ENCODE data around the gene KNDC1.
"Not testable (repeated sequence)": the region's sequence is repeated elsewhere in the genome, so short reads cannot be mapped to it uniquely, and the experiment has no call there.

The KNDC1 gene, protein sequence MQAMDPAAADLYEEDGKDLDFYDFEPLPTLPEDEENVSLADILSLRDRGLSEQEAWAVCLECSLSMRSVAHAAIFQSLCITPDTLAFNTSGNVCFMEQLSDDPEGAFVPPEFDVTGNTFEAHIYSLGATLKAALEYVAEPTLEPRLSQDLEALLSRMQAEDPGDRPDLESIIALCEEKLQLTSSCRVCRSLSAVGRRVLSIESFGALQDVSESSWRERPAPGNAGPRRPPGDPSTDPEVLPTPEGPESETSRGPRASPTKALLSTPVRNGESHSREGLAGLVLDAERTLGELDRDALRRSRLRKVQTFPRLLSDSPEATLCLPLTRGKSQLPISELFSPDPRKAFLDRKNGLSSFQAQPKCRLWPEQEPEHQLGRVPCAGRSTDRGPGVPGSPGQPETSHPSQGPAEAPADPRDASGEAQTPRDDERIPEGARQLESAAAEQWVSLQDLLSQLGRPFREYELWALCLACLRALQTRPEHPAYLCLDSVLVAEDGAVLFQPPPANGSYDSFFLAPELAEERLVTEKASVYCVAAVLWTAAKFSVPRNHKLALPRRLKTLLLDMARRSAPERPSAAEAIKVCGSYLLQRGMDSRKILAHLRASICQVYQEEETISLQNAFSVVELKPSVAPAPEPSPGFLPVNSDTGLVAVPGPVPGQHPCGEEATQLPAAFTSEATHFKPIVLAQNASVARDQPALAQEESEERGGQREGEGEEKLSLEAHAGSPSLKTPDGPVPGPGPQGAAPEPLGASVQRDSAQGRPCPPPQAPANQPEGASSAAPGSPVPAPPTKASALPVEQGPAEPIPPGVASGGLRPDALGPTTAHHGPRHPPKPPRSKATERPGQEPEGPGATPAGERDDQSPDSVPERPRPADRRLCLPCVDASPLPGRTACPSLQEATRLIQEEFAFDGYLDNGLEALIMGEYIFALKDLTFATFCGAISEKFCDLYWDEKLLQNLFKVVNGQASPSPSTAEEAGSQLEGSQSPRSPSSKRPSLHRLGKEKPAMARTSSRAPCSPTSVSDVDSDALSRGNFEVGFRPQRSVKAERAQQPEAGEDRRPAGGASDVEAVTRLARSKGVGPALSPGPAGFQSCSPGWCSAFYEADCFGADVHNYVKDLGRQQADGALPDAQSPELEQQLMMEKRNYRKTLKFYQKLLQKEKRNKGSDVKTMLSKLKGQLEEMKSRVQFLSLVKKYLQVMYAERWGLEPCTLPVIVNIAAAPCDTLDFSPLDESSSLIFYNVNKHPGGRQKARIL (N-terminal part only)

DNA sequence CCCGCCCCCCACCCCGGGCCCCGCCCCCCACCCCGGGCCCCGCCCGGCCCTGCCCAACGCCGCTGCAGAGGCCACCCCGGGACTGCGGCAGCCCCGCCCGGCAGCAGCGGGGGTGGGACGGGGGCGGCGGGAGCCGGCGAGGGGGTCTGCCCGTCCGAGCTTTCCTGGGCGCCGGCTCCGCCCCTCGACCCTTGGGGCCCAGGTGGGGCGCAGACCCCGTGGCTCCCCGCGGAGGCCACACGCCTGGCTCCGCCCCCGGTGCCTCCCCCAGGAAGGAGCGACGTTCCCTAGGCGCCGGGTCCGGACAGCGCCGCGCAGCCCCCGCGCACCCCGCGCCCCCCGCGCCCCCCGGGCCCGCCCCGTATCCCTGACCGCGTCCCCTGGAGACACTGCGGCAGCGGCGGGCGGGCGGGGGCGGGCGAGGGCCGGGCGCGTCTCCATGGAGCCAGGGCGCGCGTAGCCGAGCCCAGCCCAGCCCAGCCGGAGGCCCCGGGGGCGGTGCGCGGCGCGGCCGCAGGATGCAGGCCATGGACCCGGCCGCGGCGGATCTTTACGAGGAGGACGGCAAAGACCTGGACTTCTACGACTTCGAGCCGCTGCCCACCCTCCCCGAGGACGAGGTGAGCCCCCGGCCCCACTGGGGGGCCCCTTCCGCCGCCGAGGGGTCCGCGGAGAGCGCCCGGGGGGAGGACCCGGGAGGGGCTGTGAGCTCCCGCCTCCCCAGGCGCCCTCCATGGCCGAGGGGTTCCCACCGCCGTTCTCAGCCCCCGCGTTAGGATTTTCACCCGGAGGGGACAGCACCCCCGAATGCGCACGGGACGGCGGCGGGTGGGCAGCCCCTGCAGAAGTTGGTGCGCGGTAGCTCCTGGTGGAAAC lies at the start of gene KNDC1:
KNDC1 (plus strand) TSS at position 270 of the 876 bp plus-strand sequence; CDS start at position 519, 249 bp downstream.
- peak in 1 of 2 donors; percentile 20 for DNase-seq (ENCODE audit: low read depth in 2 of 2)

DNA sequence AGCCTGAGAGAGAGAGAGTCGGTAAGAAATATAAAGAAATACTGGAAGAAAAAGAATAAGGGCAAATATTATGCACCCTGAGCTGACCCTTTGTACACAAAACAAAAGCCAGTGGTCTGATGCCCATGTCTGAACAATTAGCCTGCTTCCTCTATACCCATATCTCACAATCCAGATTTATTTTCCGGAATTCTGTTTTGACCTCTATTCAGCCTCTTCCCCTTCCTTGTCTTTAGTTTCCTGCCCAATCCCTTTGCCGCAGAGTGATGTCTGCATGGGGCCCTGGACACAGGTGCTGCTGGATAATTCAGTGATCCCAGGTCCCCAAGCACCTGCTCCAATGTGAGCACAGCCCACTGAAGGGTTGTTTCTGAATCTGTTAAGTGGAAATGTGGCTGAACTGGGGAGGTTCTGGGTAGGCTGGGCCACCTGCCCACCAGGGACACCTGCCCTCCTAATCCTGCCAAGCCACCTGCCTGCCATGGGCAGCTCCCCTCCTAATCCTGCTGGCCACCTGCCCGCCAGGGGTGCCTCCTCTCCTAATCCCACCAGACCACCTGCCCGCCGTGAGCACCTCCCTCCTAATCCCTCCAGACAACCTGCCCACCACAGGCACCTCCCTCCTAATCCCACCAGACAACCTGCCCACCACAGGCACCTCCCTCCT lies 49.3 kb upstream of the KNDC1 start:
- no peak for DNase-seq (ENCODE audit: low read depth in 2 of 2)

DNA sequence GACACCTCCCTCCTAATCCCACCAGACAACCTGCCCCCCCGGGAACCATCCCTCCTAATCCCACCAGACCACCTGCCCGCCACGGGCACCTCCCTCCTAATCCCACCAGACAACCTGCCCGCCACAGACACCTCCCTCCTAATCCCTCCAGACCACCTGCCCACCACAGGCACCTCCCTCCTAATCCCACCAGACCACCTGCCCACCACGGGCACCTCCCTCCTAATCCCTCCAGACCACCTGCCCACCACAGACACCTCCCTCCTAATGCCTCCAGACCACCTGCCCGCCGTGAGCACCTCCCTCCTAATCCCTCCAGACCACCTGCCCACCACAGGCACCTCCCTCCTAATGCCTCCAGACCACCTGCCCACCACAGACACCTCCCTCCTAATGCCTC lies 48.4 kb upstream of the KNDC1 start:
- not testable (repeated sequence) for DNase-seq (ENCODE audit: low read depth in 2 of 2)

DNA sequence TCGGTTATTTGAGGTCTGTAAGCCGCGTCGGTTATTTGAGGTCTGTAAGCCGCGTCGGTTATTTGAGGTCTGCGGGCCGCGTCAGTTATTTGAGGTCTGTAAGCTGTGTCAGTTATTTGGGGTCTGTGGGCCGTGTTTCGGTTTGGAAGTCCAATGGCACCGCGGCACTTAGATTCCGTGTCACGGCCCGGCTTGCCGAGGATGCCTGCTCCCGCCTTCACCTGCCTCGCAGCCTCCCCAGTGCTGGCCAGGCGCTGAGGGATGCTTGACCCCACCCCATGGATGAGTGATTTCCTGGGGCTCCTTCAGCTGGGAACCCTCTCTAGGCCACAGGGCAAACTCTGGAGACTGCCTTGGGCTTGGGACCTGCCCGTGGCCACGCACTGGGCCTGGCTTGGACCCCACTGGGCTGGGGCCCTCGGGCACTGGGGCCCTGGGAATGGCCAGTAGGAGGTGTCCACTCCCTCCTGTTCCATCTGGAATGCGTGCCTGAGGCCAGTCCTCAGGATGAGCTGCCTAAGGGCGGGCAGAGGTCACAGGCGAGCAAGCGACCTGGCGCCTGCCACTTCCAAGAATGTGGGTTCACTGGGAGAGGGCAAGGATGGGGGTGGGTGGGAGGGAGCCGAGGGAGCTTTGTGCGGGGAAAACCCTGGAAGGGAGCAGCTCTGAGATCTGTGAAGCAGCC lies 46.7 kb upstream of the KNDC1 start:
- no peak for DNase-seq (ENCODE audit: low read depth in 2 of 2)

DNA sequence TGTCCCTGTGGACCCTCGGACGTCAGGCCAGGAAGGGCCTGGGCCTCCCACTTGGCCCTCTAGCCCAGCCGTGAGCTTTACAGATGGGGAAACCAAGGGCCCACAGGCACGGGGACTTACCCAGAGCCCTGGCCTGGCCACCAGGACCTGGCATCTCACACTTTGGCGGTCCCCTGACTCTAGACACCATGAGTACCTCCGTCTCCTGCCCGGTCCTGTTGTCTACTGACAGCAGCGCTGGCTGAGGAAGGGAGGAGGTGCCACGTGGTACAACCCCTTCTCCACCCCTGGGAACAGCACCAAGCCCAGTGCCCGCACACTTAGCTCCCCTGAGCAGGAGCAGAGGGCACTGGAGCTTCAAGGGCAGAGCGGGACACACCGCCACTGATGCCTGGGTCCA lies 46.2 kb upstream of the KNDC1 start:
- no peak for DNase-seq (ENCODE audit: low read depth in 2 of 2)

DNA sequence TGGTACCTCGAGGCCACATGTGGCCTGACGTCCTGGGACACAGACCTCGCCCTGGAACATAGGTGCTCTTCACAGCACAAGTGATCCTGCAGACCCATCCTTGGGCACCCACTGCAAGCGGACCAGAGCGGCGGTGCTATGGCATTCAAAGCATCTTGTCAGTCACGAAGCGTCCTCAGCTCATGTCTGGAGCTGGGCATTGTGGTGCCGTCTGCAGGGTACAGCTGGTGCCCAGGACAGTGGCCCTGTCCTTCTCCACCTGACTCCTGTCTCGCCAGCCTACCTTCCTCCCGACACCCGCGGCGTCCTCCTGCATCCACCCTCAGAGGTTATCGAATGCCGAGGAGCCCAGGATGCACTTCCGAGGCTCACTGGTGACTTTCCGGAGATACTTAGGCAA lies 45.8 kb upstream of the KNDC1 start:
- DNase-seq (ENCODE audit: low read depth in 2 of 2) = no peak

DNA sequence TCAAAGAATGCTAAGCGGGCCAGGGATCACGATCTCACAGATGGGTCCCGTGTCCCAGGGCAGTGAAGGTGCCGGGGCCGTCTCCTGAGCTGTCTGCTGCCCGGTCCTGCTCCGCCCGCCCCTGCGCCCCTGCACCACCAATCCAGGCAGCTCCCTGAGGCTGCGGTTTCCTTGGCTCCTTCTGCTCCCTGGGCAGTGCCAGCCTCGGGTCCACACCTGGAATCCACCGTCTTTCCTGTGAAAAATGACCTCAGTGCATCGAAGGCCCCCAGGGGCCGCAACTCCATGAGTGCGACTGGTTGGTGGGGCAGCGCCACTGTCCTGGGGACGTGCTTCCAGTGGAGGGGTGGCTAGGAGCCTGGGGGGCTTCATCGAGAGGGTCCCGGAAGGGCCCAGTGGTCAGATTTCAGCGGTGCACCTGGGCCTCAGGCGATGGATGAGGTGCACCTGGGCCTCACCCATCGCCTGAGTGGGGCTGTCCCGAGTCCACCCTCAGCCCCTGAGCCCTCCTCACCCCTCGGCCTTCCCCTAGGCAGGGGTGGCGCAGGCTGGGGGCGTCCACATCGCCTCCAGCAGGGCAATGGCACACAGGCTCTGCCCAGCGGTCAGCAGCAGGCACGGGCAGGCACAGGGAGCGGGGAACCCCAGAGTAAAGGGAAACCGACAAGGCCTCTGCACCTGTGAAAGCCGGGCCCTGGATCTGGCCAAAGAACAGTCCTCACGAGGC lies 45.1 kb upstream of the KNDC1 start:
- DNase-seq (ENCODE audit: low read depth in 2 of 2) = no peak

DNA sequence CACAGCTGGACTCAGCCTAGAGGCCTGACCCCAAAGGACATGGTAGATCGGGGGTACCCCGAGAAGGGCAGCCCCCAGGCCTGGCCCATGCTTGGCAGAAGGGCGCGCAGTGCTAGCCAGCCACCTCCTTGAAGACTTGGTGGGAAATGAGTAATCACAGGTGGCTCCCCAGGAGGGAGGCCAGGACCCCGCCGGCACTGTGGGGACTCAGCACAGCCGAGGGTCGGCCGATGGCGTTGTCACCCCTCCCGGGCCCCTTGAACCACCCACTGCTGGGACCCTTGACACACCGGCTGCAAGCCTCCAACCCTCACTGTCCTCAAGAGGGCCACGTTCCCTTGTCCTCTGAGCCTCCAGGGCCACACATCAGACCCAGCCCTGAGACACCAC lies 44.6 kb upstream of the KNDC1 start:
- DNase-seq (ENCODE audit: low read depth in 2 of 2) = no peak

DNA sequence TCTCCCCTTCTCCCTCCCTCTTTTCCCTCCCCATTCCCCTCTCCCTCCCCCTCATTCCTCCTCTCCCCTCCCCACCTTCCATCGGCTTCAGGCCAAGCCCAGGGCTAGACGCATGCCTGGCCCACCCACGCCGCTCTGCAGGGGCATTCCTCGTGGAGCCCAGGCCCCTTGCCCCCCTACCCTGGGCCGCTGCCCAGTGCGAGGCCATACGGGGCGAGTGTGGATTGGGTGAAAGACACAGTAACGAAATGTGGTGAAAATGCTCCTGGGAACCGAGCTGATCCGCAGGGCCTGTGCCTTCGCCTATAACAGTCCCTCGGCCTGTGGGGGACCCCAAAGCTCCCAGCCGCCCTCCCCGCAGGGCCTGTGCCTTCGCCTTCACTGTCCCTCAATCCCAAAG lies 44.0 kb upstream of the KNDC1 start:
- no peak for DNase-seq (ENCODE audit: low read depth in 2 of 2)

DNA sequence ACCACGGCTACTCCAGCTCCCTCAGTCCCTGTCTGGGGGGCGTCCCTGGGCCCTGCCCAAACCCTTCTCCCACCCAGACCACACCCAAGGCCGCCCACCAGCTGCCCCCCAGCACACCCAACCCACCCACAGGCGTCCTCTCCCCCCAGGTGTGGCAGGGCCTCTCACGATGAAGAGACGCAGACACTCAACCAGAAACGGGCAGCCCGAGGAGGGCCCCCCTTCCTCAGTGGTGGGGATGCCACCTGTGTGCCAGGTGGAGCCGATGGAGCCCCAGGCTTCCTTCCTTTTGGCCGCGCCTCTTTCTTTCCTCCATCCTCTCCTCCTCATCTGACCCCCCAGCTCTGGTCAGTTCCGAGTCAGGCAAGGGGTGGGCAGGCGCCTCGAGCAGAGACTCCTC lies 43.6 kb upstream of the KNDC1 start:
- no peak for DNase-seq (ENCODE audit: low read depth in 2 of 2)

DNA sequence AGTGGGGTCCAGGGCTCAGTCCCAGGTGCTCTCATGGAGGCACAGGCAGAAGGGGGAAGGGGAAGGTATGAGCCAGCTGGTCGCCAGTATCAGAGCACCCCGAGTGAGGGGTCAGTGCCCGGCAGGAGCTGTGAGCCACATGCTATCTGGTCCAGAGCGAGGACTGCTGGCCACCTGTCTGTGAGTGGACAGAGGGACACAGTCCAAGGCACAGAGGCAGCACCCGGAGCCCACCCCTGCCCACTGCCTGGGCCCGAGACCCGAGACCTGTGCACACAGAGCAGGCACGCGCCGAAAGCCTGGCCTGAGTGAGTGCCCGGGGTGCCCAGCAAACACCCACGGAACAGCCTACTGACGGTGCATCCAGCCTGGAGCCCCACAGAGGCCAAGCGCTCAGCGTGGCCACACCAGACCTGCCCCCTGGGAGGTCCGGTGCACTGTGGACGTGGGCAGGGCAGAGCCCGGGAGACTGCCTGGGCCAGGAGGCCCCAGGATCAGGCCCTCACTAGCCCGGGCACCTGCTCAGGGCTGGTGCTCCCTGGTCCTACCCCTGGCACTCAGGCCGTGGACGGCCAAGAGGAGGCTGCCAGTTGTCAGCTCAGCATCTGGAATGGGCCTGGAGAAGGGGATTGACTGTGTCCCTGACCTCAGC lies 42.9 kb upstream of the KNDC1 start:
- no peak for DNase-seq (ENCODE audit: low read depth in 2 of 2)

DNA sequence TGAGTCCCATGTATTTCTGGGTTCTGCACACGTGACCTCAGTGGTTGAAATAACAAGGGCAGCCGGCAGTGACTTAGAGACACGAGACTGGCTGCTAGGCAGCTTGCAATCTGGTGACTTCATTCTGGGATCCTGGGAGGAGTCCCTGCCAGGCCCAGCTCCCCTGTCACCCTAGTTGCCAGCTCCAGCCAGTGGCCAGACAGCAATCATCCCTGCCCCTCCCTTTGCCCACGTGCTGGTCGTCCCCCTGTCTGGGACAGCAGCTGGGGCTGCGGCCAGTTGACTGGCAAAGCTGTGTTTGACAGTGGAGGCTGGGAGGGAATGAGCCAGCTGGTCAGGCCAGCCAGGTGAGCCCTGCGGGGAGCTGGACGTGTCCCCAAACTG lies 42.3 kb upstream of the KNDC1 start:
- no peak for DNase-seq (ENCODE audit: low read depth in 2 of 2)

DNA sequence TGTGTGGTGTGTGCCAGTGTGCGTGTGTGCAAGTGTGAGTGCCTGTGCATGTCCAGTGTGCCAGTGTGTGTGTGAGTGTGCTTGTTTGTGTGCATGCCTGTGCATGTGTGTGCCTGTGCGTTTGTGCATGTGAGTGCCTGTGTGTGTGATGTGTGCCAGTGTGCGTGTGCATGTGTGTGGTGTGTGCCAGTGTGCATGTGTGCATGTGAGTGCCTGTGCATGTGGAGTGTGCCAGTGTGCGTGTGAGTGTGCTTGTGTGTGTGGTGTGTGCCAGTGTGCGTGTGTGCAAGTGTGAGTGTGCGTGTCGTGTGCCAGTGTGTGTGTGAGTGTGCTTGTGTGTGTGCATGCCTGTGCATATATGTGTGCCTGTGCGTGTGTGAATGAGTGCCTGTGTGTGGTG lies 38.5 kb upstream of the KNDC1 start:
- no peak for DNase-seq (ENCODE audit: low read depth in 2 of 2)

DNA sequence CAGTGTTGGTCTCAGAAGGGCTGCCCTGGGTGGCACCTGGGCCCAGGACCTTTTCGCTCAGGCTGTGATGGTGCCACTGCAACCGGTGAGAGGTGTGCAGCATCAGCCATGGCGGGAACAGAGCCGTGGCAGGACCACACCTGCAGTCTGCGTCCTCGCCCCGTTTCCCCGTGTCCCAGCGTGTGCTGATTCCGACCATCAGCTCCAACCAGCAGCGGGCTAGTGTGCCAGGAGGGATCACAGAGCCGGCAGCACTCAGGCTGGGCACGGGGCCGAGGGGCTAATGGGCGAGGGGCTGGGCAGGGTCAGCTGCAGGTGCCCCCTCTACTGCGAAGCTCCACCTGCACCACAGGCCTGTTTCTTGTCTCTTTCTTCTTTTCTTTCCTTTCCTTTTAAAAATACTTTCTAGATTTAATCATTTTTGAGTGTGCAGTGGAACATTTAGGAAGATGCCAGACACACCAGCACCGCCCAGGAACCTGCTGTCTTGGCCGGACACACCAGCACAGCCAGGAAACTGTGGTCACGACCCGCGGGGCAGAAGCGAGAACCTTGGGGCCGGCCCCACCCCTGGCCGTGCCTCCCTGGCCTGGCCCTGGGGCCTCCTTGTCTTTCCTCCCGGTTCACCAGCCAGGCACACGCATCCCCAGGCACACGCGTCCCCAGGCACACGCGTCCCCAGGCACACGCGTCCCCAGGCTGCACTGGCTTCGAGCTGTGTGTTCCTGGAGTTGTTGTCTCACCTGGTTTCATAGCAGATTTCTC lies 37.7 kb upstream of the KNDC1 start:
- DNase-seq (ENCODE audit: low read depth in 2 of 2) = no peak

DNA sequence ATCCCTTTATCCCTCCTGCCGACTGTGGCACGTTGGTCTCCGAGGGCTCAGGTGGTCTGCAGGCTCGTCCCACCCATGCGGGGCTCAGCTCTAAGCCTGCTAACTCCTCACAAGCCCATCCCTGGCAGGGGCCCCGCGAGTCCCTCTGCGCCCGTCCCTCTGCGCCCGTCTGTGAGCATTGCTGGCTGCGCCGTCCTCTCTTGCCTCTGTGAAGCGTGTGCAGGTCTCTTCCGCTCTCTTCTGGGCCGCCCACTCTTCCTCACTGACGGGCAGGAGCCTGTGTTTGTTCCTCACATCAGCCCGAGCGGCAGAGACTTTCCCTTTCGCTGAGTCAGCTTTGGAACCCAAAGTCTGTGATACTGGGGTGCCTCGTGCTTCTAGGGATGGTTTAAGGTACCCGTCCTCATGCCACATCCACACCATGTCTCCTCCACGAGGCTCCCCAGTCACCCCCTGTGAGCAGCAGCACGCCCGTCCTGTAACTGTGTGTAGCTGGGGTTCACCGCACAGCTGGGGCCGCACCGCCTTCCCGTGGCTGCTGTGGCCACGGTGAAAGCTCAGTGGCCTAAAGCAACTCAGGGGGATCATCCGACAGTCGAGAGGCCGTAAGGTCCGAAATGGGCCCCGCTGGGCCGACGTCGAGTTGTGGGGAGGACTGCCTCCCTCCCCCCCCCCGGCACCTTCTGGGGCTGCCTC lies 36.8 kb upstream of the KNDC1 start:
- DNase-seq (ENCODE audit: low read depth in 2 of 2) = no peak

DNA sequence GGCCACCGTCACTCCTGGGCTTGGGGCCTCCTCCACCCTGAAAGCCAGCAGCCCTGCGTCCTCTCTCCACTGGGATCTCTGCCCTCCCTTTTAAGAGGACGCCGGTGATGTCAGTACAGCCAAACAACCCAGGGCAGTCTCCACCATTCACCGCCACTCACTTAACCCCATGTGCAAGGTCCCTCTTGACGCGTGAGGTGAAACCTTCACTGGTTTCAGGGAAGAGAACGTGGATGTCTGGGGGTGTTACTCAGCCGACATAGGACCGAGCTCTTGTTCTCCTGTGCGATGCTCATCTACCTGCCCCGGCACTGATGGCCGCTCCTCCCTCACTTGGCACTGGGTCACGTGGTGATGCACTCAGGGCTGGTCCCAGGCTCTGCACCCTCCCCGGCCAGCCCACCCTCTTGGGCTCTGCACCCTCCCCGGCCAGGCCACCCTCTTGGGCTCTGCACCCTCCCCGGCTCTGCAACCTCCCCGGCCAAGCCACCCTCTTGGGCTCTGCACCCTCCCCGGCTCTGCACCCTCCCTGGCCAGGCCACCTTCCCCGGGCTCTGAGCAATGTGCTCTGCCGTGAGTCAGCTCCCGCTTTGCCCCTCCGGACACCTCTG lies 36.2 kb upstream of the KNDC1 start:
- no peak for DNase-seq (ENCODE audit: low read depth in 2 of 2)

Measured in stimulated activated CD8-positive, alpha-beta memory T cell treated with anti-CD3 and anti-CD28 coated beads, Interleukin-7, amount 100 ng/mL, for 4 hours (primary cell).